ENCODE data around the gene CRTC1. TPM values are rescaled to one million over a fixed set of nuclear protein-coding genes. Genes with fewer than 3 reads are reported as not detected.
"Not testable (repeated sequence)": the region's sequence is repeated elsewhere in the genome, so short reads cannot be mapped to it uniquely, and the experiment has no call there.

Gene CRTC1
- total RNA-seq, 1 donor from 2014 or later, result 28.8 TPM

DNA sequence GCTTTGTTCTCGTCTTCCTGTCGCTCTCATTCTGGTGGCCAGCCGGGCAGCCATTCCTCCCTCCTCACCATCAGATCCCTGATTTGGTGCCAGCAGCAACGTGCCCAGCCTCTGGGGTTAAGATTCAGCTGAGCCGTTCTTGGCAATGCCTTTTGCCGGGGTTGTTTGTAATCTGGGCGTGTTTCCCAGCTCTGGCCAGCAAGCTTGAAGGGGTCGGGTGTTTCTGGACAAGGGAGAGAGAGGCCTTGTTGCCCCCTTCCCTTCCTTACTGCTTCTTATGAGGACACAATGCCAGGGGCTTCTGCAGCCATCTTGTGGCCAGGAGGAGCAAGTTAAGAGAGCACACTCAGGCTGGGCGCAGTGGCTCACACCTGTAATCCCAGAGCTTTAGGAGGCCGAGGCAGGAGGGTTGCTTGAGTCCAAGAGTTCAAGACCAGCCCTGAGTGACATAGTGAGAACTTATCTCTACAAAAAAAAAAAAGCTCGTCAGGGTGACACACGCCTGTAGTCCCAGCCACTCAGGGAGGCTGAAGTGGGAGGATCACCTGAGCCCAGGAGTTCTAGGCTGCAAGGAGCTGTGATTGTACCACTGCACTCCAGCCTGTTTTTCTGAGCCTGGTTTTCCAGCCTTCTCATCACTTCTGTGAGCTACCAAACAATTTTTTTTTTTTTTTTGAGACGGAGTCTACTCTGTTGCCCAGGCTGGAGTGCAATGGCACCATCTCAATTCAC lies 10.7 kb upstream of the CRTC1 start:
- H3K9me3 Mint-ChIP-seq (ENCODE audit: unreplicated experiment), result peaks cover 2% of the 10 kb centered on the region
- no peak overlapping the region for H3K4me3 Mint-ChIP-seq (ENCODE audit: unreplicated experiment)
- H3K4me1 Mint-ChIP-seq (ENCODE audit: low read depth, unreplicated experiment), result peaks cover 10% of the 10 kb centered on the region
- H3K27me3 Mint-ChIP-seq (ENCODE audit: unreplicated experiment), result peaks cover 4% of the 10 kb centered on the region
- TF ChIP-seq, protein P1, sequence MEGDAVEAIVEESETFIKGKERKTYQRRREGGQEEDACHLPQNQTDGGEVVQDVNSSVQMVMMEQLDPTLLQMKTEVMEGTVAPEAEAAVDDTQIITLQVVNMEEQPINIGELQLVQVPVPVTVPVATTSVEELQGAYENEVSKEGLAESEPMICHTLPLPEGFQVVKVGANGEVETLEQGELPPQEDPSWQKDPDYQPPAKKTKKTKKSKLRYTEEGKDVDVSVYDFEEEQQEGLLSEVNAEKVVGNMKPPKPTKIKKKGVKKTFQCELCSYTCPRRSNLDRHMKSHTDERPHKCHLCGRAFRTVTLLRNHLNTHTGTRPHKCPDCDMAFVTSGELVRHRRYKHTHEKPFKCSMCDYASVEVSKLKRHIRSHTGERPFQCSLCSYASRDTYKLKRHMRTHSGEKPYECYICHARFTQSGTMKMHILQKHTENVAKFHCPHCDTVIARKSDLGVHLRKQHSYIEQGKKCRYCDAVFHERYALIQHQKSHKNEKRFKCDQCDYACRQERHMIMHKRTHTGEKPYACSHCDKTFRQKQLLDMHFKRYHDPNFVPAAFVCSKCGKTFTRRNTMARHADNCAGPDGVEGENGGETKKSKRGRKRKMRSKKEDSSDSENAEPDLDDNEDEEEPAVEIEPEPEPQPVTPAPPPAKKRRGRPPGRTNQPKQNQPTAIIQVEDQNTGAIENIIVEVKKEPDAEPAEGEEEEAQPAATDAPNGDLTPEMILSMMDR (IDR thresholded peaks at IDR 0.05; ENCODE audit: partially characterized antibody, unreplicated experiment), result no peak
- DNase-seq, result no peak
- no peak overlapping the region for H3K27ac Mint-ChIP-seq (ENCODE audit: unreplicated experiment)
- no peaks in the 10 kb centered on the region for H3K36me3 Mint-ChIP-seq (ENCODE audit: unreplicated experiment)

DNA sequence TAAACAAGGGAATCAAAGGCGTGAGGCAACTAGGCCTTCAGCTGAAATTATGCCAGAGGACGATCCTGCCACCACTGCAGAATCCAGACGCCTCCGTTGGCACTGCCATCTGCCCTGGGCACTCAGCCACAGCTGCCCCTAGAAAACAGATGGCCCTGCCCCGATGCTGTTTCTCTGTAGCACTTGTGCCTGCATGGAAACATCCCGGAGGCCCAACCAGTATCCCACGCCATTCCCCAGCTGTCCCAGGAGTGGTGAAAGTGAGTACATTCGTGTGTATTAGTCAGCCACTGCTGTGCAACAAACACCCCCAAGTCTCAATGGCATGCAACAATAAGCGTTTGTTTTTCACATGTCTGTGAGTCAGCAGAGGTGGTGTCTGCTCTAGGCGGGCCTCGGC lies 8.9 kb upstream of the CRTC1 start:
- Mint-ChIP-seq H3K36me3 (ENCODE audit: unreplicated experiment) (no peaks in the 10 kb centered on the region), H3K9me3 (ENCODE audit: unreplicated experiment) (peaks cover 2% of the 10 kb centered on the region)
- no peak for DNase-seq

DNA sequence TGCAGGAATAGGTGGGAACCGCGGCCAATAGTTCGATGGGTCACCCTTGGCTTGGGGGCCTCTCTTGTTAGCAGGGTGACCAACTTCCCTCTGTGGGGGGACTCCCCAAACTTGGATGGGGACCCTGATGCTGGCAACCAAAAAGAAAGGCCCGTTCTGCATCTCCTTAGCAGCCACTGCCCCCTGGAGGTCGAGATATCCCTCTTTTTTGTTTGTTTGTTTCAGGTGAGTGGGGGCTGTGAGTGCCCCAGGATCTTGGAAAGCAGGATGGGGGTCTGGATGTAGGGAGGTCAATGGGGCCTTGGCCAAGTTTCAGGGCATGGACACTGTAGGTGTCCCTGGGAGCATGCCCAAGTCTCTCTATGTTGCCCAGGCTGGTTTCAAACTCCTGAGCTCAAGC lies 7.7 kb upstream of the CRTC1 start:
- H3K4me3 Mint-ChIP-seq (ENCODE audit: unreplicated experiment), result no peak overlapping the region
- no peaks in the 10 kb centered on the region for H3K36me3 Mint-ChIP-seq (ENCODE audit: unreplicated experiment)
- H3K9me3 Mint-ChIP-seq (ENCODE audit: unreplicated experiment), result peaks cover 3% of the 10 kb centered on the region
- H3K27ac Mint-ChIP-seq (ENCODE audit: unreplicated experiment), result no peak overlapping the region
- TF ChIP-seq, protein P1 (IDR thresholded peaks at IDR 0.05; ENCODE audit: partially characterized antibody, unreplicated experiment), result no peak
- no peak for DNase-seq
- peaks cover 4% of the 10 kb centered on the region for H3K27me3 Mint-ChIP-seq (ENCODE audit: unreplicated experiment)
- H3K4me1 Mint-ChIP-seq (ENCODE audit: low read depth, unreplicated experiment), result peaks cover 10% of the 10 kb centered on the region

More for the DNA sequence above, 8.9 kb upstream of the CRTC1 start:
- H3K27ac Mint-ChIP-seq (ENCODE audit: unreplicated experiment), result no peak overlapping the region
- peaks cover 14% of the 10 kb centered on the region for H3K4me1 Mint-ChIP-seq (ENCODE audit: low read depth, unreplicated experiment)
- H3K27me3 Mint-ChIP-seq (ENCODE audit: unreplicated experiment), result peaks cover 4% of the 10 kb centered on the region
- H3K4me3 Mint-ChIP-seq (ENCODE audit: unreplicated experiment), result no peak overlapping the region
- TF ChIP-seq, protein P1 (IDR thresholded peaks at IDR 0.05; ENCODE audit: partially characterized antibody, unreplicated experiment), result no peak

DNA sequence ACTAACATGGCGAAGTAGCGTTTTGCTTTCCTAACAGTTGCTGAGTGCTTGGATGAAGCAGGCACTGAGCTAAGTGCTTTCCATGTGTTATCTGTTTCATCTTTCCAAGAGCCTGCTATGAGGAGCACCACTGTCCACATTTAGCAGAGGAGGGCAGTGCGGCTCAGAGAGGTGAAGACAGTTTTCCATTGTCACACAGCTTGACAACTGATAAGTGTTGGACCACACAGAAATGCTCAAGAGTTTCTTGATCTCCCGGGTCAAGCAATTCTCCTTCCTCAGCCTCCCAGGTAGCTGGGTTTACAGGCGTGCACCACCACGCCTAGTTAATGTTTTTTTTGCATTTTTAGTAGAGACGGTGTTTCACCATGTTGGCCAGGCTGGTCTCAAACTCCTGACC lies 6.8 kb upstream of the CRTC1 start:
- H3K4me3 Mint-ChIP-seq (ENCODE audit: unreplicated experiment), result no peak overlapping the region
- TF ChIP-seq, protein P1 (IDR thresholded peaks at IDR 0.05; ENCODE audit: partially characterized antibody, unreplicated experiment), result no peak
- H3K27ac Mint-ChIP-seq (ENCODE audit: unreplicated experiment), result no peak overlapping the region
- peaks cover 2% of the 10 kb centered on the region for H3K27me3 Mint-ChIP-seq (ENCODE audit: unreplicated experiment)
- H3K9me3 Mint-ChIP-seq (ENCODE audit: unreplicated experiment), result peaks cover 5% of the 10 kb centered on the region
- H3K4me1 Mint-ChIP-seq (ENCODE audit: low read depth, unreplicated experiment), result peaks cover 7% of the 10 kb centered on the region
- DNase-seq, result no peak
- H3K36me3 Mint-ChIP-seq (ENCODE audit: unreplicated experiment), result no peaks in the 10 kb centered on the region

DNA sequence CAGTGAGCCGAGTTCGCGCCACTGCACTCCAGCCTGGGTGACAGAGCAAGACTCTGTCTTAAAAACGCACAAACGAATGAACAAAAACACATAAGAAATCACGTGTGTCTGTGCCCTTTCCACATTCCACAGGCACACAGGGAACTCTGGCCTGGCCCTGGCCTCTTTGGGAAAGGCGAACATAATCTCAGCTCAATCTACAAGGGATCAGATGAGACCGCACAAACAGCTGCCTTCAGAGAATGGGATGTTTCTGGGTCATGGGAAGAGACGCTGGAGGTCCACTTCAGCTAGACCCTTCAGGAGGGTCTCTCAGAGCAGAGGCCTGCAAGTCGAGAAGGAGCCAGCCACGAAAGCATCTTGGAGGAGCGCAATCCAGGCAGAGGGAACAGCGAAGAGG lies 6.3 kb upstream of the CRTC1 start:
- peaks cover 6% of the 10 kb centered on the region for H3K4me1 Mint-ChIP-seq (ENCODE audit: low read depth, unreplicated experiment)
- peaks cover 5% of the 10 kb centered on the region for H3K9me3 Mint-ChIP-seq (ENCODE audit: unreplicated experiment)
- DNase-seq, result no peak
- TF ChIP-seq, protein P1 (IDR thresholded peaks at IDR 0.05; ENCODE audit: partially characterized antibody, unreplicated experiment), result no peak
- no peak overlapping the region for H3K4me3 Mint-ChIP-seq (ENCODE audit: unreplicated experiment)
- H3K27ac Mint-ChIP-seq (ENCODE audit: unreplicated experiment), result no peak overlapping the region
- no peaks in the 10 kb centered on the region for H3K36me3 Mint-ChIP-seq (ENCODE audit: unreplicated experiment)
- H3K27me3 Mint-ChIP-seq (ENCODE audit: unreplicated experiment), result peaks cover 1% of the 10 kb centered on the region

DNA sequence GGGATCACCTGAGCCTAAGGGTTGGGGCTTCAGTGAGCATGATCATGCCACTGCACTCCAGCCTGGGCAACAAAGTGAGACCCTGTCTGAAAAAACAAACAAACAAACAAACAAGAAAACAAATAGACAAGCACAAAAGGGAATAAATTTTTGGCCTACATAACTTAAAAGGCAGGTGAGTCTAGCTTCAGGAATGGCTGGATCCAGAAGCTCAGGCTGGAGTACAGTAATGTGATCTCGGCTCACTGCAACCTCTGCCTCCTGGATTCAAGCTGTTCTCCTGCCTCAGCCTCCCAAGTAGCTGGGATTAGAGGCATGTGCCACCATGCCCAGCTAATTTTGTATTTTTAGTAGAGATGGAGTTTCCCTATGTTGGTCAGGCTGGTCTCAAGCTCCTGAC lies 3.3 kb upstream of the CRTC1 start:
- not testable (repeated sequence) for H3K9me3 Mint-ChIP-seq (ENCODE audit: unreplicated experiment); H3K27me3 Mint-ChIP-seq (ENCODE audit: unreplicated experiment); H3K4me1 Mint-ChIP-seq (ENCODE audit: low read depth, unreplicated experiment); DNase-seq; H3K27ac Mint-ChIP-seq (ENCODE audit: unreplicated experiment); H3K4me3 Mint-ChIP-seq (ENCODE audit: unreplicated experiment); H3K36me3 Mint-ChIP-seq (ENCODE audit: unreplicated experiment)
